ENCODE results near the gene CYBA.

The CYBA gene

GRCh38 chr16:88659160-88659559, 8.3 kb upstream of the CYBA start:
- DNase-seq, result no peak

GRCh38 chr16:88658714-88659113, 7.9 kb upstream of the CYBA start:
- no peak for DNase-seq

GRCh38 chr16:88657371-88657770, 6.5 kb upstream of the CYBA start:
- DNase-seq, result no peak

- no peak for DNase-seq
These were observed 5.6 kb upstream of the CYBA start for GRCh38 chr16:88656291-88656980.

GRCh38 chr16:88655733-88656281, 5.0 kb upstream of the CYBA start:
- no peak for DNase-seq

- no peak for DNase-seq
These were observed 4.3 kb upstream of the CYBA start for GRCh38 chr16:88655053-88655732.

GRCh38 chr16:88654363-88655052, 3.7 kb upstream of the CYBA start:
- no peak for DNase-seq

- no peak for DNase-seq
These were observed 2.9 kb upstream of the CYBA start for GRCh38 chr16:88653596-88654362.

GRCh38 chr16:88653101-88653500, 2.2 kb upstream of the CYBA start:
- DNase-seq, result no peak

GRCh38 chr16:88652762-88653063, 1.9 kb upstream of the CYBA start:
- no peak for DNase-seq

GRCh38 chr16:88651989-88652761, 1.3 kb upstream of the CYBA start:
- DNase-seq, result no peak

GRCh38 chr16:88651276-88651988, 579 bp upstream of the CYBA start:
- DNase-seq, result peak; percentile 63

GRCh38 chr16:88649924-88650748, 717 bp downstream of the CYBA start:
- DNase-seq, result no peak

GRCh38 chr16:88649195-88649923, 1.5 kb downstream of the CYBA start:
- peak; percentile 33 for DNase-seq

GRCh38 chr16:88647178-88648070, 3.4 kb downstream of the CYBA start:
- DNase-seq, result no peak

- no peak for DNase-seq
These were observed 4.4 kb downstream of the CYBA start for GRCh38 chr16:88646345-88647034.

GRCh38 chr16:88645941-88646340, 4.9 kb downstream of the CYBA start:
- DNase-seq, result no peak

GRCh38 chr16:88645455-88645854, 5.4 kb downstream of the CYBA start:
- no peak for DNase-seq

- no peak for DNase-seq
These were observed 7.3 kb downstream of the CYBA start for GRCh38 chr16:88643644-88643932.
